Measurements from ENCODE around the gene CIZ1.

CIZ1 gene

DNA sequence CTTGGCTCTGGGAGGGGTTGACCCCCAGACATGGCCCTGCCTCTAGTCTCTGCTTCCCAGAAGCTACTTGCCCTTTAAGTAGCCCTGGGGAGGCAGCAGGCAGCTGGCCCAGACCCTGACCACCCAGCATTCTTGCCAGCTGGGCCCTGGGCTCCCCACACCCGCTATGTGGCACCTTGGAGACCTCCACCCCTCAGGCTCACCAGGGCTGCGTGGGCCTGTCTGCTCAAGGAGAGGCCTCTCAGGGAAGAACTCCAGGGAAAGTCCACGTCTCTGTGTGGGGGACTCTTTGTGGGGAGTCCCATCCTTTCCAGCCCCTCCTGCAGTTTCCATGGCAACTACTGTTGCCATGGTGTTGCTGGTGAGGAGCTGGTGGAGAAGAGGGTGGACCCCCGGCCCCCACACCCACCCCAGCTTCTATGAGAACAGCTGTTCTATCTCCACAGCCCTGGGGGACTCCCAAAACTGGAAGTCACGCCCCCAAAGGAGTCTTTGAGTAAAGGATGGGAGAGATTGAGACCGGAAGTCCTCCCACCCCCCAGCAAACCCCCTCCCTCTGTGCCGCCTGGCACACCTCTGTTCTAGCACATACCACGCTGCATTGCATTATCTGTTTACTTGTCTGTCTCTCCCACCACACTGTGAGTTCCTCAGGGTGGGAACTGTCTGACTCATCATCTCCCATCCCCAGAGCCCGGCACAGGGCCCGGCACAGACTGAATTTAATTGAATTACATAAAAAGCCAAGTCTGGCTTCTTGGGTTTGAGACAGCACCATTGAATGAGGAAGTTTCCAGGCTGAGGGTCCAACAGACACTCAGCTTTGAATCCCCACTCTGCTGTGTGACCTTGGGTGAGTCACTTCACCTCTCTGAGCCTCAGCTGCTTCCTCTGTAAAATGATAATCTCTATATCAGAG is 24.4 kb upstream of the CIZ1 start:
- Histone ChIP-seq H2BK120ac (ENCODE audit: low read depth, low read length) (no peak overlapping the region), H3K9ac (ENCODE audit: low read depth, low read length, poor library complexity) (no peak overlapping the region), H4K91ac (ENCODE audit: low read depth, low read length, poor library complexity) (no peak overlapping the region), H3K4ac (ENCODE audit: low read length) (no peak overlapping the region), H2AK5ac (ENCODE audit: low read depth, low read length) (peak overlapping the region; percentile 25), H3K27ac (replicated peaks; ENCODE audit: low read length) (no peak overlapping the region), H3K36me3 (replicated peaks in 1 of 2; ENCODE audit: control insufficient read depth in 2 of 2, insufficient read depth in 2 of 2, low read length in 2 of 2) (peaks cover 13 to 22% of the 10 kb centered on the region in 2 donors), H3K9me3 (replicated peaks in 1 of 2; ENCODE audit: control insufficient read depth in 2 of 2, insufficient read depth in 1 of 2, low read depth in 1 of 2, low read length in 2 of 2) (no peaks in the 10 kb centered on the region), H3K4me2 (ENCODE audit: insufficient read depth, low read length, poor library complexity, severe bottlenecking) (no peak overlapping the region), H2AFZ (ENCODE audit: low read length) (peak overlapping the region; percentile 45), H2BK15ac (ENCODE audit: low read length) (no peak overlapping the region), H2BK5ac (ENCODE audit: low read length) (peak overlapping the region; percentile 66), H2BK12ac (ENCODE audit: low read length) (no peak overlapping the region), H3K18ac (ENCODE audit: low read length) (no peak overlapping the region), H3K27me3 (ENCODE audit: control insufficient read depth in 3 of 3, insufficient read depth in 3 of 3, low read depth in 1 of 3, low read length in 3 of 3) (no peaks in the 10 kb centered on the region), H3K4me3 (ENCODE audit: low read length in 2 of 2) (no peak overlapping the region), H3K14ac (ENCODE audit: low read length) (no peak overlapping the region), H3K79me1 (ENCODE audit: low read depth, low read length) (peaks cover 10% of the 10 kb centered on the region), H3K23ac (ENCODE audit: low read depth, low read length, poor library complexity) (no peak overlapping the region), H4K8ac (ENCODE audit: low read depth, low read length) (no peak overlapping the region), H3K4me1 (ENCODE audit: control insufficient read depth in 2 of 2, insufficient read depth in 1 of 2, low read depth in 1 of 2, low read length in 2 of 2) (peaks cover 14% of the 10 kb centered on the region in 2 donors)
- DNase-seq (ENCODE audit: low spot score): no peak
- WGBS, 2 donors (ENCODE audit: extremely low coverage in 2 of 2, insufficient read length in 2 of 2, insufficient replicate concordance in 1 of 2): no CpG with 5 or more reads among the region's 10 CpGs

DNA sequence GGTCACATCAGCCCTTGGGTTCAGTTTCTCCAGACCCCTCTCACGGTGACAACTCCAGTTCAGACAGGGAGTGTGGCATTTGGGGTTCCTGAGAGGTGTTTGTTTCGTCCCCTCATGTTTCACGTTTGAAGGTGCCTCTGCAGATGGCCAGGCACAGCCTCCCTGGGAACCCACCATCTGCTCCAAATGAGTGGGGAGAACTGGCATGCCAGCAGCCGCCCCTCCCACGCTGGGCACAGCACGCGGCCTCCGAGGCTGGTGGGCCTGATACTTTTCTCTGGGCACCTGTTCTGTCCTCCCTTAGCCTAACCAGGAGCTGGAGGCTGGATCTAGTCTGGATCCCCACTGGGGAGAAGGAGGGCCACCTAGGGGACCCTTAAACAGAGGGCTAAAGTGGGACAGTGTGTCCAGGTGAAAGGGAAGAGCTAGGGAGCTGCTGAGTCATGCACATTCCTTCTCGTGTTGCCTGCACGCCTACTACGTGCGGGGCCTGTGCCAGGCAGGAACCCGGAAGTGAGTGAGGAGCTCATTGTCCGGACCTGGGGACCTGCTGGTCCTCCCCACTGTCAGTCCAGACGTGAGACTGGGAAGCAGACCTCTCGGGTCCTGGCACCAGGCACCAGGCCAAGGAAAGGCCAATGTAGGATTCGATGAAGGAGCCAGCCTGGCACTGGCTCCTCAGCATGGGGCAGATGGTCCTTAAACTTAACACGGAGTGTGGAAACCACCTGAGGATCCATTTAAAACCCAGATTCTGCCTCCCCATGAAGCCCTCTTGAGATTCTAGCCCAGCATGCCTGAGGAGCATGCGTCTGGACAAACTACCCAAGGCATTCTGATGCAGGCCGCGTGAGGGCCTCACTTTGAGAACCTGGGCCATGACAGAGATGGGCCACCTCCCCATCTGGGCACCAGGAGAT is 23.5 kb upstream of the CIZ1 start:
- Histone ChIP-seq H2BK5ac (ENCODE audit: low read length) (peak overlapping the region; percentile 66), H3K27me3 (ENCODE audit: control insufficient read depth in 3 of 3, insufficient read depth in 3 of 3, low read depth in 1 of 3, low read length in 3 of 3) (no peaks in the 10 kb centered on the region), H2BK15ac (ENCODE audit: low read length) (no peak overlapping the region), H3K79me1 (ENCODE audit: low read depth, low read length) (peaks cover 10% of the 10 kb centered on the region), H3K23ac (ENCODE audit: low read depth, low read length, poor library complexity) (peak overlapping the region; percentile 65), H3K4me3 (ENCODE audit: low read length in 2 of 2) (peak overlapping the region in 1 of 2 donors; percentile 17), H4K8ac (ENCODE audit: low read depth, low read length) (no peak overlapping the region), H3K14ac (ENCODE audit: low read length) (peak overlapping the region; percentile 71), H3K9me3 (replicated peaks in 1 of 2; ENCODE audit: control insufficient read depth in 2 of 2, insufficient read depth in 1 of 2, low read depth in 1 of 2, low read length in 2 of 2) (no peaks in the 10 kb centered on the region), H4K91ac (ENCODE audit: low read depth, low read length, poor library complexity) (no peak overlapping the region), H2AFZ (ENCODE audit: low read length) (peak overlapping the region; percentile 45), H3K36me3 (replicated peaks in 1 of 2; ENCODE audit: control insufficient read depth in 2 of 2, insufficient read depth in 2 of 2, low read length in 2 of 2) (peaks cover 7 to 15% of the 10 kb centered on the region in 2 donors), H3K9ac (ENCODE audit: low read depth, low read length, poor library complexity) (peak overlapping the region; percentile 63), H3K4me2 (ENCODE audit: insufficient read depth, low read length, poor library complexity, severe bottlenecking) (no peak overlapping the region), H3K18ac (ENCODE audit: low read length) (peak overlapping the region; percentile 48), H2BK120ac (ENCODE audit: low read depth, low read length) (no peak overlapping the region), H3K27ac (replicated peaks; ENCODE audit: low read length) (no peak overlapping the region), H2AK5ac (ENCODE audit: low read depth, low read length) (peak overlapping the region; percentile 25), H2BK12ac (ENCODE audit: low read length) (no peak overlapping the region), H3K4ac (ENCODE audit: low read length) (no peak overlapping the region), H3K4me1 (ENCODE audit: control insufficient read depth in 2 of 2, insufficient read depth in 1 of 2, low read depth in 1 of 2, low read length in 2 of 2) (peaks cover 14% of the 10 kb centered on the region in 2 donors)
- no CpG with 5 or more reads among the region's 21 CpGs for WGBS, 2 donors (ENCODE audit: extremely low coverage in 2 of 2, insufficient read length in 2 of 2, insufficient replicate concordance in 1 of 2)
- DNase-seq (ENCODE audit: low spot score): no peak

DNA sequence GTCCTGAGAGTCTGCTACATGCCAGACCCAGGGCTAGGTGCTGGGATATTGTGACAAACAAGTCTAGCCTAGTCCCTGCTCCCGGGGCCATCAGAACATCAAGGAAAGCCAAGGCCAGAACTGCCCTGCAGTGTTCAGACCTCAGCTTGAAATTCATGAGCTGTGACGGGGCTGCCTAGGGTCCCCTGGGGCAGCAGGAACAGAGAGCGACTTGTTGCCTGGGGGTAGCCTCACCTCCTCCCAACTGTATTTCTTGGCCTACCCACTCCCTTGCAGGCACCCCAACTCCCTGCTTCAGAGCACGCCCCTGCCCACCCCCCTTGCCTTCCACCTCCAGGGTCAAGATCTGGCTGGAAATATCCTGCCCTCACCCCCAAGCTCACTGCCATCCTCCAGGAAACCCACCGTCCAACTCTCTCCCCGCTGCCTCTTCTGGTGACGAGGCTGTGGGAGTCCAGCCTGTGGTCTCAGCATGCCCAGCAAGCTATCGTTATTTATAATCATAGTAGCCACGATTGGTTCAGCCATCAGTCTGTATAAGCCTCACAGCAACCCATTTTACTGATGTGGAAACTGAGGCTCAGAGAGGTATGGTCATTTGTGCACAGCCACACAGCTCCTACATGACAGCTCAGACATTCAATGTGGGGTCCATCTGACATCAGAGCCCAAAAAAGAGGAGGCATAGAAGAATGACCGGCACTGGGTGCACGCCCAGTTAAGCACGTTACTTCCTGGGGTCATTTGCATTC is 22.6 kb upstream of the CIZ1 start:
- Histone ChIP-seq H2BK12ac (ENCODE audit: low read length) (no peak overlapping the region), H3K36me3 (replicated peaks in 1 of 2; ENCODE audit: control insufficient read depth in 2 of 2, insufficient read depth in 2 of 2, low read length in 2 of 2) (peaks cover 3 to 8% of the 10 kb centered on the region in 2 donors), H3K27me3 (ENCODE audit: control insufficient read depth in 3 of 3, insufficient read depth in 3 of 3, low read depth in 1 of 3, low read length in 3 of 3) (no peaks in the 10 kb centered on the region), H3K27ac (replicated peaks; ENCODE audit: low read length) (no peak overlapping the region), H3K23ac (ENCODE audit: low read depth, low read length, poor library complexity) (peak overlapping the region; percentile 44), H3K79me1 (ENCODE audit: low read depth, low read length) (peaks cover 10% of the 10 kb centered on the region), H3K4me2 (ENCODE audit: insufficient read depth, low read length, poor library complexity, severe bottlenecking) (no peak overlapping the region), H4K8ac (ENCODE audit: low read depth, low read length) (no peak overlapping the region), H3K9me3 (replicated peaks in 1 of 2; ENCODE audit: control insufficient read depth in 2 of 2, insufficient read depth in 1 of 2, low read depth in 1 of 2, low read length in 2 of 2) (no peaks in the 10 kb centered on the region), H2BK120ac (ENCODE audit: low read depth, low read length) (no peak overlapping the region), H3K4ac (ENCODE audit: low read length) (no peak overlapping the region), H3K4me3 (ENCODE audit: low read length in 2 of 2) (no peak overlapping the region), H2BK5ac (ENCODE audit: low read length) (no peak overlapping the region), H3K9ac (ENCODE audit: low read depth, low read length, poor library complexity) (no peak overlapping the region), H3K4me1 (ENCODE audit: control insufficient read depth in 2 of 2, insufficient read depth in 1 of 2, low read depth in 1 of 2, low read length in 2 of 2) (peaks cover 14% of the 10 kb centered on the region in 2 donors), H3K14ac (ENCODE audit: low read length) (no peak overlapping the region), H2BK15ac (ENCODE audit: low read length) (no peak overlapping the region), H3K18ac (ENCODE audit: low read length) (no peak overlapping the region), H2AFZ (ENCODE audit: low read length) (no peak overlapping the region), H4K91ac (ENCODE audit: low read depth, low read length, poor library complexity) (peak overlapping the region; percentile 39), H2AK5ac (ENCODE audit: low read depth, low read length) (no peak overlapping the region)
- DNase-seq (ENCODE audit: low spot score): no peak
- WGBS, 2 donors (ENCODE audit: extremely low coverage in 2 of 2, insufficient read length in 2 of 2, insufficient replicate concordance in 1 of 2): no CpG with 5 or more reads among the region's 12 CpGs

Measured in neuronal stem cell (in vitro differentiated cells).